H9 (cell line): ENCODE results near the gene ATP2C1. TPM values are rescaled to one million over a fixed set of nuclear protein-coding genes. Genes with fewer than 3 reads are reported as not detected.

Source experiments
- DNase-seq: peaks from one replicate; pipeline ENCODE4 v3.0.0-alpha.2; 2017
- H2AFZ ChIP-seq: one replicate; pipeline ENCODE4 v1.6.1; 2013; ENCODE audit warnings: mild to moderate bottlenecking, low read length, control low read depth, moderate library complexity
- H2AK5ac ChIP-seq: 2 replicates; pipeline ENCODE4 v1.6.1; 2013; ENCODE audit warnings: low read length, control low read depth, mixed read lengths; ENCODE audit not compliant: insufficient read length
- H2BK120ac ChIP-seq: one replicate; pipeline ENCODE4 v1.6.1; 2013; ENCODE audit warnings: low read depth, mild to moderate bottlenecking, low read length, control low read depth, inconsistent platforms; ENCODE audit not compliant: poor library complexity, severe bottlenecking
- H2BK12ac ChIP-seq: 2 replicates; pipeline ENCODE4 v1.6.1; 2013; ENCODE audit warnings: low read length, control low read depth, mixed read lengths, low read depth; ENCODE audit not compliant: insufficient read length
- H2BK15ac ChIP-seq: 2 replicates; pipeline ENCODE4 v1.6.1; 2013; ENCODE audit warnings: low read depth, low read length, control low read depth
- H2BK20ac ChIP-seq: one replicate; pipeline ENCODE4 v1.6.1; 2013; ENCODE audit warnings: low read depth, mild to moderate bottlenecking, low read length, control low read depth, inconsistent platforms; ENCODE audit not compliant: poor library complexity, severe bottlenecking
- H2BK5ac ChIP-seq: 2 replicates; pipeline ENCODE4 v1.6.1; 2013; ENCODE audit warnings: low read length, control low read depth, mixed read lengths; ENCODE audit not compliant: insufficient read length
- H3K14ac ChIP-seq: 2 replicates; pipeline ENCODE4 v1.6.1; 2013; ENCODE audit warnings: low read length, control low read depth; ENCODE audit not compliant: insufficient read depth
- H3K18ac ChIP-seq: 2 replicates; pipeline ENCODE4 v1.6.1; 2013; ENCODE audit warnings: low read depth, mild to moderate bottlenecking, mixed read lengths, low read length, control low read depth; ENCODE audit not compliant: insufficient read length
- H3K23ac ChIP-seq: 2 replicates; pipeline ENCODE4 v1.6.1; 2013; ENCODE audit warnings: low read length, control low read depth, mixed read lengths, low read depth; ENCODE audit not compliant: insufficient read length
- H3K23me2 ChIP-seq: 2 replicates; pipeline ENCODE4 v1.6.1; 2013; ENCODE audit warnings: low read depth, mild to moderate bottlenecking, mixed read lengths, low read length, control low read depth; ENCODE audit not compliant: insufficient read length, poor library complexity, severe bottlenecking
- H3K27ac ChIP-seq: 2 replicates; pipeline ENCODE4 v1.5.1; 2013; ENCODE audit warnings: low read length, control low read depth, mixed read lengths, low read depth; ENCODE audit not compliant: insufficient read length
- H3K27me3 ChIP-seq: 2 replicates; pipeline ENCODE4 v1.6.1; 2013; ENCODE audit warnings: low read length, control low read depth, inconsistent platforms; ENCODE audit not compliant: insufficient read depth
- H3K4ac ChIP-seq: 2 replicates; pipeline ENCODE4 v1.6.1; 2013; ENCODE audit warnings: low read depth, mild to moderate bottlenecking, control low read depth, inconsistent platforms, low read length, moderate library complexity
- H3K4me1 ChIP-seq: 2 replicates; pipeline ENCODE4 v1.6.1; 2013; ENCODE audit warnings: low read length, control low read depth, inconsistent platforms; ENCODE audit not compliant: insufficient read depth
- H3K4me2 ChIP-seq: 2 replicates; pipeline ENCODE4 v1.6.1; 2013; ENCODE audit warnings: low read length, control low read depth, mixed read lengths; ENCODE audit not compliant: insufficient read length, insufficient read depth
- H3K56ac ChIP-seq: 2 replicates; pipeline ENCODE4 v1.6.1; 2013; ENCODE audit warnings: low read depth, mild to moderate bottlenecking, mixed read lengths, low read length, control low read depth; ENCODE audit not compliant: insufficient read length
- H3K79me1 ChIP-seq: 2 replicates; pipeline ENCODE4 v1.6.1; 2013; ENCODE audit warnings: low read depth, mild to moderate bottlenecking, moderate library complexity, low read length, control low read depth, inconsistent platforms; ENCODE audit not compliant: insufficient read depth, poor library complexity, severe bottlenecking
- H3K79me2 ChIP-seq: 2 replicates; pipeline ENCODE4 v1.6.1; 2013; ENCODE audit warnings: low read length, control low read depth, inconsistent platforms; ENCODE audit not compliant: insufficient read depth
- H3K9ac ChIP-seq: 2 replicates; pipeline ENCODE4 v1.6.1; 2013; ENCODE audit warnings: low read length, control low read depth, mixed read lengths; ENCODE audit not compliant: insufficient read length; ENCODE audit errors: extremely low read depth
- H3K9me3 ChIP-seq: one replicate; pipeline ENCODE4 v1.6.1; 2013; ENCODE audit warnings: low read depth, low read length, inconsistent platforms; ENCODE audit not compliant: control insufficient read depth
- H3T11ph ChIP-seq: one replicate; pipeline ENCODE4 v1.6.1; 2013; ENCODE audit warnings: mild to moderate bottlenecking, low read length, control low read depth, inconsistent platforms
- H4K20me1 ChIP-seq: one replicate; pipeline ENCODE4 v1.6.1; 2013; ENCODE audit not compliant: control insufficient read depth, insufficient read length, insufficient read depth
- H4K5ac ChIP-seq: 2 replicates; pipeline ENCODE4 v1.6.1; 2013; ENCODE audit warnings: low read depth, mild to moderate bottlenecking, mixed read lengths, low read length, control low read depth; ENCODE audit not compliant: insufficient read length
- H4K8ac ChIP-seq: replicated peaks from 2 replicates; pipeline ENCODE4 v1.6.1; 2013; ENCODE audit warnings: low read length, control low read depth, mixed read lengths, low read depth; ENCODE audit not compliant: insufficient read length
- H4K91ac ChIP-seq: 2 replicates; pipeline ENCODE4 v1.6.1; 2013; ENCODE audit warnings: low read depth, mild to moderate bottlenecking, moderate library complexity, mixed read lengths, low read length, control low read depth; ENCODE audit not compliant: insufficient read length
- H3K27ac Mint-ChIP-seq, 3 experiments: 2 replicates in 2 of 3; 3 replicates in 1 of 3; pipeline ENCODE4 v1.8.0; 2020 to 2021; ENCODE audit warnings: mixed read lengths in 3 of 3, mild to moderate bottlenecking in 1 of 3, moderate library complexity in 1 of 3
- H3K27me3 Mint-ChIP-seq: 2 replicates; pipeline ENCODE4 v1.8.0; 2021; ENCODE audit warnings: low read depth, mild to moderate bottlenecking, moderate library complexity, mixed read lengths
- H3K36me3 Mint-ChIP-seq, 3 experiments: 2 replicates in 2 of 3; 3 replicates in 1 of 3; pipeline ENCODE4 v1.8.0; 2020 to 2021; ENCODE audit warnings: low read depth in 3 of 3, mixed read lengths in 3 of 3; ENCODE audit not compliant: insufficient read depth in 1 of 3
- H3K4me1 Mint-ChIP-seq, 2 experiments: 2 replicates each; pipeline ENCODE4 v1.8.0; 2020; ENCODE audit warnings: mixed read lengths in 2 of 2
- H3K4me3 Mint-ChIP-seq, 2 experiments: 2 replicates in 1 of 2; 3 replicates in 1 of 2; pipeline ENCODE4 v1.8.0; 2020 to 2021; ENCODE audit warnings: mild to moderate bottlenecking in 2 of 2, mixed read lengths in 2 of 2, moderate library complexity in 1 of 2
- H3K9me3 Mint-ChIP-seq, 2 experiments: 2 replicates in 1 of 2; 3 replicates in 1 of 2; pipeline ENCODE4 v1.8.0; 2020; ENCODE audit warnings: mild to moderate bottlenecking in 2 of 2, mixed read lengths in 2 of 2, moderate library complexity in 1 of 2
- CTCF ChIP-seq: fragments of 200-600 bp; sonication (generic); conservative IDR thresholded peaks from 3 replicates; pipeline ENCODE4 v1.8.0; 2021; ENCODE audit warnings: antibody characterized with exemption, mild to moderate bottlenecking
- WGBS: extraction: QIAGEN DNeasy Blood & Tissue Kit; methylation state at CpG from one replicate; pipeline ENCODE4 v1.1.7; 2013; ENCODE audit warnings: missing lambda C conversion rate, low lambda C conversion rate, mixed read lengths; ENCODE audit not compliant: insufficient read length; ENCODE audit errors: extremely low coverage; 5-methylcytosine and 5-hydroxymethylcytosine counted together
- total RNA-seq: library from RNA; stranded (reverse); gene quantifications from 2 replicates; pipeline ENCODE4 v1.2.1, GENCODE V29; 2021

Gene ATP2C1
- total RNA-seq, 1 experiment from 2014 or later = 65.5 TPM

GRCh38 chr3:130963444-130963843 lies 69.6 kb downstream of the ATP2C1 start:
- Histone ChIP-seq H4K91ac (no peak overlapping the region), H3K27ac (no peak overlapping the region), H3K27me3 (no peaks in the 10 kb centered on the region), H3K23ac (no peak overlapping the region), H2AFZ (no peak overlapping the region), H2BK120ac (no peak overlapping the region), H3K18ac (no peak overlapping the region), H3K4me1 (no peaks in the 10 kb centered on the region), H3K9me3 (no peaks in the 10 kb centered on the region), H3K79me1 (no peaks in the 10 kb centered on the region), H3T11ph (no peak overlapping the region), H4K5ac (no peak overlapping the region), H3K4me2 (no peak overlapping the region), H2BK20ac (no peak overlapping the region), H3K14ac (no peak overlapping the region), H3K9ac (no peak overlapping the region), H4K20me1 (no peaks in the 10 kb centered on the region), H2BK5ac (no peak overlapping the region), H3K4ac (no peak overlapping the region), H3K79me2 (no peaks in the 10 kb centered on the region), H3K56ac (no peak overlapping the region), H2AK5ac (no peak overlapping the region), H4K8ac (no peak overlapping the region), H2BK12ac (no peak overlapping the region), H2BK15ac (no peak overlapping the region), H3K23me2 (no peaks in the 10 kb centered on the region)
- Mint-ChIP-seq H3K27ac (peak overlapping the region in 2 of 3 experiments; percentile 96 to 98; a peak in 4 of 7 replicates), H3K4me1 (peaks cover 20 to 28% of the 10 kb centered on the region in 2 experiments), H3K27me3 (no peaks in the 10 kb centered on the region), H3K9me3 (no peaks in the 10 kb centered on the region; a peak in 1 of 5 replicates), H3K4me3 (no peak overlapping the region), H3K36me3 (peaks cover 11 to 40% (median 39%) of the 10 kb centered on the region in 3 experiments; a peak in 5 of 7 replicates)
- TF ChIP-seq CTCF = no peak
- DNase-seq = no peak
- no CpG with 5 or more reads among the region's 2 CpGs for WGBS
